Measurements from ENCODE around the gene KCNN1. TPM values are rescaled to one million over a fixed set of nuclear protein-coding genes. Genes with fewer than 3 reads are reported as not detected.

The KCNN1 gene
- total RNA-seq, 4 donors from 2014 or later: 0.36 TPM; not detected in 3

DNA sequence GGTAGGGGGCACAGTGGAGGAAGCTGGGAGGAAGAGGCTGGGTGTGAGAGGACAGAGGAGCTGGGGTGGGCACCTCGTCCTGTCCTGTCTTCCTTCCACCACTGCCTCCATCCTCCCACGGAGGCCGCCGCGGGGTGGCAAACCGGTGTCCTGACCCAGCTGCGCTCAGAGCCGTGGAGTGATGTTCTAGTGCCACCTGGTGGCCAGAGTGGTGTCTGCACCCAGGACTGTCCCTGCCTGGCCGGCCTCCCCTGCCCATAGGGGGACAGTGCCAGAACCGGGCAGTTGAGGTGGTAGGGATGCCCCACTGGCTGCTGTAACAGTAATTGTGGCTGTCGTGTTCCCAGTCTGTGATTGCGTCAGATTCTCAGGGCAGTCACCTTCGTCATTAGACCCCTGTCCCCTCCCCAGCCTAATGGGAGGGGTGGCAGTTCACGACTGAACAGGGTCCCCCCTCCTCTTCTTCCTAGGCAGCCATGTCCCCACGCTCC is 30.0 kb downstream of the KCNN1 start:
- 5 to 7% methylated on average over 15 of the region's 15 CpGs for WGBS, 2 donors
- intact Hi-C loops (cut with DNase I; ENCODE audit: low total_unique reads): no loop called here

DNA sequence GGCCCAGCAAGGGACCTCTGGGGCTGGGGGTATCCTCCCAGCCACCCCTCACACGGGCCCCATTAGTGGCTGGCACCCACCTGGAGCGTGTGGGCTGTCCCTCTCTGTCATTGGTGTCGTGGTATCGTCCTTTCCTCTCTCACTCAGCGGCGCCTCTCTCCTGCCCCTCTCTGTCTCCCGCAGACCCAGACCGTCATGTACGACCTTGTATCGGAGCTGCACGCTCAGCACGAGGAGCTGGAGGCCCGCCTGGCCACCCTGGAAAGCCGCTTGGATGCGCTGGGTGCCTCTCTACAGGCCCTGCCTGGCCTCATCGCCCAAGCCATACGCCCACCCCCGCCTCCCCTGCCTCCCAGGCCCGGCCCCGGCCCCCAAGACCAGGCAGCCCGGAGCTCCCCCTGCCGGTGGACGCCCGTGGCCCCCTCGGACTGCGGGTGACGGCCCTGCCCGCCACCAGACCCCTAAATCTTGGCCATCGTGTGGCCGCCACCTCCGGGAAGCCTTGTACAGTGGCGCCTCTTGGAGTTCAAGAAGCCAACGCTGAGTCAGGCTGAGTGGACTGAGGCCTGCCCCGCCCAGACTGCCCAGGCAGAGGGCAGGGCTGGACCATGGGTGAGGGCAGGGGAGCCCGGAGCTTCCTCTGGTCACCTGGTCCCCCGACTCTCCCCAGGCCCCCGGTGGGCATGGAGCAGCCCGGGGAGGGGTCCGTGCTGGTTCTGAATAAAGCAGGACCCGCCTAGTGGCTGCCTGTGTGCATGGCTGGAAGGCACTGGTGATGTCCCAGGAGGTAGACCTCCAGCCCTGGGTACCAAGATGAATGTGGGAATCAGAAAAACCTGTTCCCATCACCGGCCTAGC is 31.3 kb downstream of the KCNN1 start:
- no peak overlapping the region for H3K4me3 ChIP-seq (ENCODE audit: low read depth, poor library complexity, severe bottlenecking)
- intact Hi-C loops (cut with DNase I; ENCODE audit: low total_unique reads): no loop called here
- DNase-seq (ENCODE audit: low spot score in 2 of 2): no peak
- TF ChIP-seq, protein P1, sequence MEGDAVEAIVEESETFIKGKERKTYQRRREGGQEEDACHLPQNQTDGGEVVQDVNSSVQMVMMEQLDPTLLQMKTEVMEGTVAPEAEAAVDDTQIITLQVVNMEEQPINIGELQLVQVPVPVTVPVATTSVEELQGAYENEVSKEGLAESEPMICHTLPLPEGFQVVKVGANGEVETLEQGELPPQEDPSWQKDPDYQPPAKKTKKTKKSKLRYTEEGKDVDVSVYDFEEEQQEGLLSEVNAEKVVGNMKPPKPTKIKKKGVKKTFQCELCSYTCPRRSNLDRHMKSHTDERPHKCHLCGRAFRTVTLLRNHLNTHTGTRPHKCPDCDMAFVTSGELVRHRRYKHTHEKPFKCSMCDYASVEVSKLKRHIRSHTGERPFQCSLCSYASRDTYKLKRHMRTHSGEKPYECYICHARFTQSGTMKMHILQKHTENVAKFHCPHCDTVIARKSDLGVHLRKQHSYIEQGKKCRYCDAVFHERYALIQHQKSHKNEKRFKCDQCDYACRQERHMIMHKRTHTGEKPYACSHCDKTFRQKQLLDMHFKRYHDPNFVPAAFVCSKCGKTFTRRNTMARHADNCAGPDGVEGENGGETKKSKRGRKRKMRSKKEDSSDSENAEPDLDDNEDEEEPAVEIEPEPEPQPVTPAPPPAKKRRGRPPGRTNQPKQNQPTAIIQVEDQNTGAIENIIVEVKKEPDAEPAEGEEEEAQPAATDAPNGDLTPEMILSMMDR (IDR thresholded peaks at IDR 0.05): no peak
- no peak for TF ChIP-seq POLR2A (IDR thresholded peaks at IDR 0.05)
- WGBS, 2 donors: 61 to 64% methylated on average over 26 to 41 of the region's 41 CpGs

More for the DNA sequence above, 30.0 kb downstream of the KCNN1 start:
- DNase-seq (ENCODE audit: low spot score in 2 of 2): peak; percentile 79 to 97
- H3K4me3 ChIP-seq (ENCODE audit: low read depth, poor library complexity, severe bottlenecking): no peak overlapping the region
- TF ChIP-seq POLR2A (IDR thresholded peaks at IDR 0.05): no peak
- TF ChIP-seq, protein P1 (IDR thresholded peaks at IDR 0.05): peak in 1 of 3 donors; percentile 96

DNA sequence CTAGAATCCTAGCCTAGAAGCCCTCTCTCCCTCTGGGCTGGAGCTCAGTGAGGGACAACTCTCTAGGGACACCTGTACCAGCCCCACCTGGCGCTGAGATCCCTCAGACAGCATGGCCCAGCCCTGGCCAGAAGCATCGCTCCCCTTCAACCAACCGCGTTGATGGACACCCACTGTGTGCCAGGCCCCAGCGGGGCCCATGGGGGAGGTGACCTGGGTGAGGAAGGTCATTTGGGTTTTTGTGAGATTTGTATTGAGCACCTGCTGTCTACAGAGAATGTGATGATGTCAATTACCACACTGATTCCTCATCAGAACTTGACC is 31.9 kb downstream of the KCNN1 start:
- no peak for TF ChIP-seq POLR2A (IDR thresholded peaks at IDR 0.05)
- TF ChIP-seq, protein P1 (IDR thresholded peaks at IDR 0.05): no peak
- intact Hi-C loops (cut with DNase I; ENCODE audit: low total_unique reads): no loop called here
- no peak for DNase-seq (ENCODE audit: low spot score in 2 of 2)
- H3K4me3 ChIP-seq (ENCODE audit: low read depth, poor library complexity, severe bottlenecking): no peak overlapping the region
- WGBS, 2 donors: 78 to 79% methylated on average over 5 of the region's 5 CpGs

DNA sequence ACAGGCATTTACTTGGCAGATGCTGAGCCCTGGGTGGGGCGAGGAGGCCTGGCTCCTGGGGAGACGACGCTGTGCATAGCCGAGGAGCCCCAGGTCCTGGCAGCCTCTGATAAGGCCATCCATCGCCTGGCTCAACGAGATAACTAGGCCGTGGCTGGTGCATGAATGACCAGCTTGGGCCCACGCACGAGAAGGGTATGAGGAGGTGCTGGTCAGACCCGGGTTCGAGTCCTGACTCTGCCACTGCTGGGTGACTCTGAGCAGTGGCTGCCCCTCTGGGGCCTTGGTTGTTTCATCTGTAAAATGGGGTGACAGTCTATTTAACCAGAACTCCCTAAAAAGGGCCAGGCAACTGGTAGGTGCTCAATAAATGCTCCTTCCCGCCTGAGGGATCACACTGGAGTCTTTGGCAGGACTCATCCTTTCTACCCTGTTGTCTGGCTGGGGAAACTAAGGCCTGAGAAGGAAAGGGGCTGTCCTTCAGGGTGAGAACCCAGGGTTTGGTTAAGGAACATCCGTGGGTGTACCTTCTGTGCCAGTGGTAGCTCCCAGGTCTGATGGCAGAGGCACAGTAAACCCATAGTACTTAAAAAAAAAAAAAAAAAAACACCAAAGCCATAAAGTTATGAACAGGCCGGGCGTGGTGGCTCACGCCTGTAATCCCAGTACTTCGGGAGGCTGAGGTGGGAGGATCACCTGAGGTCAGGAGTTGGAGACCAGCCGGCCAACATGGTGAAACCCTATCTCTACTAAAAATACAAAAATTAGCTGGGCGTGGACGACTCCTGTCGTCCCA is 33.0 kb downstream of the KCNN1 start:
- H3K4me3 ChIP-seq (ENCODE audit: low read depth, poor library complexity, severe bottlenecking): no peak overlapping the region
- DNase-seq (ENCODE audit: low spot score in 2 of 2): no peak
- intact Hi-C loops (cut with DNase I; ENCODE audit: low total_unique reads): no loop called here
- WGBS, 2 donors: 79 to 88% methylated on average over 21 of the region's 21 CpGs
- TF ChIP-seq, protein P1 (IDR thresholded peaks at IDR 0.05): no peak
- TF ChIP-seq POLR2A (IDR thresholded peaks at IDR 0.05): no peak

- TF ChIP-seq POLR2A (IDR thresholded peaks at IDR 0.05): no peak
- TF ChIP-seq, protein P1 (IDR thresholded peaks at IDR 0.05): no peak
- DNase-seq (ENCODE audit: low spot score in 2 of 2): no peak
- peak overlapping the region; percentile 50 for H3K4me3 ChIP-seq (ENCODE audit: low read depth, poor library complexity, severe bottlenecking)
- 24 to 39% methylated on average over 17 of the region's 17 CpGs for WGBS, 2 donors
- intact Hi-C loops (cut with DNase I; ENCODE audit: low total_unique reads): no loop called here
Observed at GRCh38 chr19:18000480-18000914, 33.6 kb downstream of the KCNN1 start.

Data from lower leg skin (tissue), 4 donors.